Activated CD8-positive, alpha-beta memory T cell treated with anti-CD3 and anti-CD28 coated beads, Interleukin-2, amount 50 U/mL, for 24 hours (primary cell): Measurements from ENCODE around the gene SLC34A1.

ENCODE experiments used
- DNase-seq: peaks from one replicate; pipeline ENCODE4 v3.0.0-alpha.2; 2020; ENCODE audit errors: extremely low read depth

Gene SLC34A1

GRCh38 chr5:177432143-177432838 lies 48.1 kb downstream of the SLC34A1 start:
- DNase-seq: no peak

- DNase-seq: no peak
Observed at GRCh38 chr5:177432839-177433657, 48.8 kb downstream of the SLC34A1 start.

GRCh38 chr5:177433658-177434217 lies 49.5 kb downstream of the SLC34A1 start:
- DNase-seq: no peak

GRCh38 chr5:177434437-177434836 lies 50.2 kb downstream of the SLC34A1 start:
- DNase-seq: no peak

DNA sequence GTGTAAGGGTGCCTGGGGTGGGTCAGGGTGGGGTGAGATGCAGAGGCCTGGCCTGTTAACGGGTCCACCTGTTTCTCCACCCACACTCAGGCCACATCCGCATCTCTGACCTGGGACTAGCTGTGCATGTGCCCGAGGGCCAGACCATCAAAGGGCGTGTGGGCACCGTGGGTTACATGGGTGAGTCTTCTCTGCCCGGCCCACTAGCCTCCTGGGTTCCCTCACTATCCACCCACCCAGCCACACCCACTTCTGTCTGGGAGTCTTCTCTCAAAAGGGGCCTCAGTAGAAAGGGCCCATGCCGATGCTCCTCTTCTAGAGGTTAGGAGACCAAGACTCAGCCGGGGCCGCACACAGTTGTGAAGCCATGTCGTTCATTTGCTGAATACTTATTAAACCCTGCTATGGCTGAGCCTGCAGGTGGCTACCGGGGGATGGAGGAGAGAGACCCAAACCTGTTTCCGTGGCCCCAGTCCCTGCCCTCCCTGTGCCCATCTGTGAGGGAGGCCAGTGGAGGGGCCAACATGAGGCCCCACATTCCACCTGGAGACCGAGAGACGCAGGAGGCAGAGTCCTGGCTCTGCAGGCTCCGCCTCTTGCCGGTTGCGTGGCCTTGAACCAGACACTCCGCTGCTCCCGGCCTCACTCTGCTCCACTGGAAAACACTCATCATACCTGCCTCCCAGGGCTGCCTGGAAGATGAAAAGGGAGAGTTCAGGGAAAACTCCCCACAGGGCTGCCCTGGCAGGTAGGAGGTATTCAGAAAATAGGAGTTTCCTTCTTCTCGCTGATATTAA lies 50.9 kb downstream of the SLC34A1 start:
- no peak for DNase-seq

- no peak for DNase-seq
Observed at GRCh38 chr5:177435847-177436536, 51.8 kb downstream of the SLC34A1 start.

DNA sequence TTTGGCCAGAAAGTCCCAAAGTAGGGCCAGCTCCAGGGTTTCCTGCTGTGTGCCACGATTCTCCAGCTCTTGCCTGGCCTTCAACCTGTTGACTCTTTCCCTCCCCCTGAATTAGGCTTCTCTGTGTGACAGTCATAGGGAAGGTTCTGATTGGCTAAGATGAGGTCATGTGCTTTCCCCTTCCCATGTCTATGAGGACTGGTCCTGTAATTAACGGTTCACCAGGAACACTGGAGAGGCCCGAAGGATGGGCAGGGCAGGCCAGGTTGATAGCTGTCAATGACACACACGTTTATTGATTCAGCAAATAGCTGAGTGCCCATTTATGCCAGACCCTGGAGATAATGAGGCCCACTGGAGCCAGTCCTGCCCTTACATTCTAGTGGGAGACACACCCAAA lies 53.4 kb downstream of the SLC34A1 start:
- no peak for DNase-seq

GRCh38 chr5:177438468-177438867 lies 54.2 kb downstream of the SLC34A1 start:
- DNase-seq: no peak

DNA sequence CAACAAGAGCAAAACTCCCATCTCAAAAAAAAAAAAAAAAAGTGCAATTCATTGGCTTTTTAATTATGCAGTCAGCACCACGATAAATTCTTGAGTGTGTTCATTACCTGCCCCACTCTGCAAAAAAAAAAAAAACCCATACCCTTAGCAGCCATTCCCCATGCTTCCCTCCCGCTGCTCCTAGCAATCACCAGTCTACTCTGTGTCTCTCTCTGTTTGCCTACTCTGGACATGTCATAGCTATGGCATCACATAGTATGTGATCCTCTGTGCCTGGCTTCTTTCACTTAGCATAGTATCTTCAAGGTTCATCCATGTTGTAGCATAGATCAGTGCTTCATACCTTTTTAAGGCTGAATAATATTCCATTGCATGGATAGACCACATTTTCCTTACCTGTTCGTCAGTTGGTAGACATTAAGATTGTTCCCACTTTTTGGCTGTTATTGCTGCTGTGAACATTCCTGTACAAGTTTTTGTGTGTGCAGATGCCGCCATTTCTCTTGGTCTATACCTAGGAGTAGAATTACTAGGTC lies 55.4 kb downstream of the SLC34A1 start:
- DNase-seq: no peak

GRCh38 chr5:177440211-177440989 lies 56.2 kb downstream of the SLC34A1 start:
- no peak for DNase-seq

DNA sequence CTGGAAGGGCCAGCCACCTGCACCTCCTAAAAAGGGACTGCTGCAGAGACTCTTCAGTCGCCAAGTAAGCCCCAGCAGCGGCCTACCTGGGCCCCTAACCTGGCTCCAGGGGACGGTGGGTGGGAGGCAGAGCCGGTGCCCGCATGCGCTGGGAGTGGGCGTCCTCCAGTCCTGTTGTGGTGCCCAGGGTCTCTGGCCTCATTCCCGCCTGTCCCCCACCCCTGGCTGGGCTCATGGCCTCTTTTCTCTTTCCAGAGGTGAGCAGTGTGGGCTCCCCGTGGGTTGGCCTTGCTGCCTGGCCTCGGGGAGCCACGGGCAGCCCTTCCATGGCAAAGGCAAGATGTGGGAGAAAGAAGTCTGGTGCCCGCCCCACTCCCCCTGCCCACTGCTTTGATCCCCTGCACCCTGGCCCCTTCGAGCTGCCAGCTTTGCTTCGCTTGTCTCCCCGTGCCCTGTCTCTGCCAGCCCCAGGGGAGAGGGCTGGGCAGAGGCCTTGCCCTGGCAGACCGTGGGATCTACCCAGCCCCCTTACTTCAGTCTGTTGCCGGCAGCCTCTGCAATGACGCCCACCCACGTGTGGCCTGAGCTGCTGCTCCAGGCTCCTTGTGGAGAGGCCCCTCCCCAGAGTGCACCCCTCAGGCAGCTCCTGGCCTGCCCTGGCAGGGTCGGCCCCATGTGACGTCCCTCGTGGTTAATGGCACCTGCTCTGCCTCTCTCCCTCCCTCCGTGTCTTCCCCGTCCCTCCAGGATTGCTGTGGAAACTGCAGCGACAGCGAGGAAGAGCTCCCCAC lies 57.0 kb downstream of the SLC34A1 start:
- no peak for DNase-seq

- DNase-seq: no peak
Observed at GRCh38 chr5:177442066-177442826, 58.0 kb downstream of the SLC34A1 start.

DNA sequence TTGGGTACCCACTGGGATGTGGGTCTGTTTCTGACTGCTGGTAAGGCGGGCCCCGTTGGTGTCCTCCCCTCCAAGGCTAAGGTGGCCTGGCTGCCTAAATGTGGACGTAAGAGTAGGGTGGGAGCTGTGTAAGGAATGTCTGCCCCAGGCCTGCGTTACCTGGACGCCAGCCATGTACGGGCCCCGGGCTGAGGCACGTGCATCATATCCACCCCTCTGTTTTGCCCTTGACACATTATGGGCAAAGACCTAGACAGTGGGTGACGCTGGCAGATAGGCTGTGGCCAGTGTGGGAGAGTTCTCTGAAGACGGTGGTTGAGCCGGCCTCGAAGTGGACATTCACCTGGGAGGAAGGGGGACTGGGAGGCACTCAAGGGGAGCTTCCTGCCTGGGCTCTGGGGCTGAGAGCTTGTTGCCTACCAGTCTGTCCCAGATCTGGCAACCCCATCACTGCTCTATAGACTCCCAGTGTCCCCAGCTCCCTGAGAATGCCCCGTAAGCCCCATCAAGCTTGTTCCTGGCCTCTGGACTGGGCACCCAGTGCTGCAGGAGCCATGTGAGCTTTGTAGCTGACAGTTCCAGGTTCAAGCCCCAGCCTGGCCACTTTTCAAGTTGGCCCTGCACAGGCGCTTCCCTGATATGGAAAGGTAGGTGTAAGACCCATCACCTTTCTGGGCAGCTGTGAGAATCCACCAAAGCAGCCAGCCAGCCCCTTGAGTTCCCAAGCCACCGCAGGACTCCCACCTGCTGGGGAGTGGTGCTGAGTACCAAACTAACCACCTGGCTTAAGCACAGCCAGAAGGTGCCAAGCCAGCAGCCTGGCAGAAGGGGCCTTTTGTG lies 59.1 kb downstream of the SLC34A1 start:
- DNase-seq: no peak

- no peak for DNase-seq
Observed at GRCh38 chr5:177444106-177445051, 60.1 kb downstream of the SLC34A1 start.

DNA sequence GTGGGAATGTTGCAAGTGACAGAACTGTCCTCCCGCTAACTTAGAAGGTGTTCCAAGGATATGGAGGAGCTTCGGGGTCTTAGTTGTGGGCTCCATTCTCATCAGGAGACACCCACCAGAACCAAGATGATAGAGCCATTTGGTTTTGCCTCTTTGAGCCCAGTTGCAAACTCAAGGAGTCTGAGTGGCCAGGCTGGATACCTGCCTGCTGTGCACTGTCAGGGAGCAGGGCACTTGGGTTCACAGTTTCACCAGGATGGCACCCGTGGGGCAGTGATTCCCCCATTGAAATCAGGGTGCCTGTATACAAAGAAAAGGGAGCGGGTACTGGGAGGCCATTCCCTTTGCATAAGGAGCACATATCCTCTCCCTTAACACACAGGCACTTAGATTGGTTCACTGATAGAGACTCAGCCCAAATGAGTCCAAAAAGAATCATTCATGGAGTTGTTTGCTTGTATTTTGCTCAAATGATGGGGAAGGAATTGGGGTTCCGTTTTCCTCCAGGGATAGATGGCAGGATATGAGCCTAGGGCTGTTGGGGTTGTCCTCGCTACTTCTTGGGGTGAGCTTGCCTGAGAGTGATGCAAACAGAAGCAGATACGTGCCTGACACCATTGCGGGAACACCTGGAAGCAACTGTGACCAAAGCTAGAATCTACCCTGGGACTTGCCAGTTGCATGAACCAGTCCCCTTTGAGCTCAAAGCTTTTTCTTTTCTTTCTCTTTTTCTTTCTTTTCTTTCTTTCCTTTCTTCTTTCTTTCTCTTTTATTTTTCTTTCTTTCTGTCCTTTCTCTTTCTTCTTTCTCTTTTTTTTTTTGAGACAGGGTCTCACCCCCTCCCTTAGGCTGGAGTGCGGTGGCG lies 61.0 kb downstream of the SLC34A1 start:
- DNase-seq: no peak

DNA sequence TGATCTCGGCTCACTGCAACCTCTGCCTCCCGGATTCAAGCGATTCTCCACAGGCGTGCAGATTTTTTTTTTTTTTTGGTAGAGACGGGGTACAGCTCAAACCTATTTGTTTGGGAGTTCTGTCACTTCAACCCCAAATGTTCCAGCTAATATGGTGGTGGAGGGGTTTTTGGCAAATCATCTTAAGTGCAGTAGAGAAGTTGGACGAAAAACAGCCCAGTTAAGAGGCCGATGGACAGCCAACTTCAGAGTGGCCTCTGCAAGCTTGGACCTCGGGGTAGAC lies 61.6 kb downstream of the SLC34A1 start:
- no peak for DNase-seq
